Large intestine (tissue), 3 donors: Measurements from ENCODE around the gene ANKRD44. TPM values are rescaled to one million over a fixed set of nuclear protein-coding genes. Genes with fewer than 3 reads are reported as not detected.

Source experiments
- DNase-seq, 2 donors: peaks; one replicate each; pipeline versions ENCODE4 v3.0.0 to v3.0.0-alpha.2; 2013
- H3K27ac ChIP-seq: one replicate; pipeline ENCODE4 v1.5.1; 2013; ENCODE audit warnings: low read length
- H3K27me3 ChIP-seq: 2 replicates; pipeline ENCODE4 v1.6.1; 2013; ENCODE audit warnings: low read length; ENCODE audit not compliant: control insufficient read depth, insufficient read depth
- H3K36me3 ChIP-seq: 2 replicates; pipeline ENCODE4 v1.6.1; 2013; ENCODE audit warnings: low read length; ENCODE audit not compliant: control insufficient read depth, insufficient read depth
- H3K4me1 ChIP-seq: one replicate; pipeline ENCODE4 v1.6.1; 2013; ENCODE audit warnings: low read length; ENCODE audit not compliant: control insufficient read depth, insufficient read depth
- H3K4me3 ChIP-seq: one replicate; pipeline ENCODE4 v1.5.1; 2013; ENCODE audit warnings: low read length
- H3K9me3 ChIP-seq: one replicate; pipeline ENCODE4 v1.6.1; 2013; ENCODE audit warnings: mild to moderate bottlenecking, low read depth, low read length, moderate library complexity; ENCODE audit not compliant: control insufficient read depth
- WGBS: methylation state at CpG from one replicate; pipeline ENCODE4 v1.1.5; 2013; ENCODE audit warnings: low lambda C conversion rate; ENCODE audit not compliant: insufficient coverage; 5-methylcytosine and 5-hydroxymethylcytosine counted together
- polyA plus RNA-seq: library from polyadenylated mRNA; unstranded; fragments of 120-200 nt; gene quantifications from one replicate; pipeline ENCODE4 v1.2.1, GENCODE V29; 2013

The ANKRD44 gene
- polyA plus RNA-seq, 1 donor = 8.4 TPM

- Histone ChIP-seq H3K4me1 (no peaks in the 10 kb centered on the region), H3K36me3 (no peaks in the 10 kb centered on the region), H3K27me3 (no peaks in the 10 kb centered on the region), H3K4me3 (no peak overlapping the region), H3K27ac (no peak overlapping the region), H3K9me3 (no peaks in the 10 kb centered on the region)
- no peak for DNase-seq
- no CpG with 5 or more reads among the region's 9 CpGs for WGBS
Observed at GRCh38 chr2:197263077-197263476, 47.5 kb downstream of the ANKRD44 start.

- H3K27ac ChIP-seq = peak overlapping the region; percentile 2
- H3K27me3 ChIP-seq = no peaks in the 10 kb centered on the region
- no peak overlapping the region for H3K4me3 ChIP-seq
- DNase-seq = no peak
- no peaks in the 10 kb centered on the region for H3K36me3 ChIP-seq
- no peaks in the 10 kb centered on the region for H3K4me1 ChIP-seq
- no CpG with 5 or more reads among the region's 6 CpGs for WGBS
- H3K9me3 ChIP-seq = no peaks in the 10 kb centered on the region
Observed at GRCh38 chr2:197261808-197262226, 48.8 kb downstream of the ANKRD44 start.

- no peak overlapping the region for H3K27ac ChIP-seq
- DNase-seq = no peak
- no peak overlapping the region for H3K4me3 ChIP-seq
- no peaks in the 10 kb centered on the region for H3K27me3 ChIP-seq
- H3K36me3 ChIP-seq = no peaks in the 10 kb centered on the region
- no peaks in the 10 kb centered on the region for H3K9me3 ChIP-seq
- H3K4me1 ChIP-seq = no peaks in the 10 kb centered on the region
- no CpG with 5 or more reads among the region's 3 CpGs for WGBS
Observed at GRCh38 chr2:197259470-197259999, 51.0 kb downstream of the ANKRD44 start.

- Histone ChIP-seq H3K36me3 (no peaks in the 10 kb centered on the region), H3K27ac (no peak overlapping the region), H3K4me3 (no peak overlapping the region), H3K27me3 (no peaks in the 10 kb centered on the region), H3K4me1 (no peaks in the 10 kb centered on the region), H3K9me3 (no peaks in the 10 kb centered on the region)
- 60% methylated on average over 1 of the region's 2 CpGs for WGBS
- no peak for DNase-seq
Observed at GRCh38 chr2:197258580-197258979, 52.0 kb downstream of the ANKRD44 start.

GRCh38 chr2:197256547-197257170 is 53.9 kb downstream of the ANKRD44 start:
- no peaks in the 10 kb centered on the region for H3K4me1 ChIP-seq
- no peaks in the 10 kb centered on the region for H3K36me3 ChIP-seq
- H3K27ac ChIP-seq = peak overlapping the region; percentile 51
- H3K4me3 ChIP-seq = no peak overlapping the region
- peaks cover 2% of the 10 kb centered on the region for H3K9me3 ChIP-seq
- no CpG with 5 or more reads among the region's 2 CpGs for WGBS
- no peak for DNase-seq
- no peaks in the 10 kb centered on the region for H3K27me3 ChIP-seq

GRCh38 chr2:197256021-197256420 is 54.6 kb downstream of the ANKRD44 start:
- Histone ChIP-seq H3K4me3 (no peak overlapping the region), H3K4me1 (no peaks in the 10 kb centered on the region), H3K9me3 (peaks cover 2% of the 10 kb centered on the region), H3K36me3 (no peaks in the 10 kb centered on the region), H3K27ac (peak overlapping the region; percentile 51), H3K27me3 (no peaks in the 10 kb centered on the region)
- no peak for DNase-seq

GRCh38 chr2:197255543-197255942 is 55.0 kb downstream of the ANKRD44 start:
- no peaks in the 10 kb centered on the region for H3K4me1 ChIP-seq
- DNase-seq = peak; percentile 33
- WGBS = 69% methylated on average over 6 of the region's 9 CpGs

GRCh38 chr2:197254776-197255530 is 55.6 kb downstream of the ANKRD44 start:
- 100% methylated on average over 1 of the region's 5 CpGs for WGBS
- no peaks in the 10 kb centered on the region for H3K4me1 ChIP-seq

More at GRCh38 chr2:197255543-197255942, 55.0 kb downstream of the ANKRD44 start:
- Histone ChIP-seq H3K9me3 (peaks cover 2% of the 10 kb centered on the region), H3K27me3 (no peaks in the 10 kb centered on the region), H3K4me3 (no peak overlapping the region), H3K36me3 (no peaks in the 10 kb centered on the region), H3K27ac (peak overlapping the region; percentile 51)

GRCh38 chr2:197251576-197251975 is 59.0 kb downstream of the ANKRD44 start:
- WGBS = 80% methylated on average over 2 of the region's 4 CpGs

More at GRCh38 chr2:197254776-197255530, 55.6 kb downstream of the ANKRD44 start:
- Histone ChIP-seq H3K36me3 (no peaks in the 10 kb centered on the region), H3K27me3 (no peaks in the 10 kb centered on the region), H3K4me3 (no peak overlapping the region), H3K27ac (peak overlapping the region; percentile 51), H3K9me3 (peaks cover 2% of the 10 kb centered on the region)
- DNase-seq = no peak

GRCh38 chr2:197251163-197251562 is 59.4 kb downstream of the ANKRD44 start:
- peaks cover 2% of the 10 kb centered on the region for H3K9me3 ChIP-seq
- no peaks in the 10 kb centered on the region for H3K36me3 ChIP-seq
- H3K27ac ChIP-seq = no peak overlapping the region
- no peaks in the 10 kb centered on the region for H3K4me1 ChIP-seq
- 78% methylated on average over 2 of the region's 3 CpGs for WGBS
- H3K27me3 ChIP-seq = no peaks in the 10 kb centered on the region
- H3K4me3 ChIP-seq = no peak overlapping the region
- DNase-seq = no peak

More at GRCh38 chr2:197251576-197251975, 59.0 kb downstream of the ANKRD44 start:
- Histone ChIP-seq H3K27me3 (no peaks in the 10 kb centered on the region), H3K36me3 (no peaks in the 10 kb centered on the region), H3K4me1 (no peaks in the 10 kb centered on the region), H3K9me3 (peaks cover 2% of the 10 kb centered on the region), H3K27ac (no peak overlapping the region), H3K4me3 (no peak overlapping the region)
- DNase-seq = no peak
